ENCODE measurements around the gene SPTY2D1. TPM values are rescaled to one million over a fixed set of nuclear protein-coding genes. Genes with fewer than 3 reads are reported as not detected.

The SPTY2D1 gene
- polyA plus RNA-seq, 1 of the 3 experiments (the other 2 are of a cell fraction): 5.3 TPM

- no peak for DNase-seq
- POLR2A ChIA-PET: no interaction called here
- Histone ChIP-seq H3K36me3 (replicated peaks in 1 of 2; ENCODE audit: control insufficient read depth in 1 of 2, insufficient read depth in 2 of 2, low read length in 1 of 2) (peaks cover 0 to 5% of the 10 kb centered on the region in 2 experiments), H3K9me3 (no peaks in the 10 kb centered on the region), H3K9ac (no peak overlapping the region), H3F3A (replicated peaks; ENCODE audit: insufficient read depth) (no peaks in the 10 kb centered on the region), H3K4me3 (ENCODE audit: low read depth in 2 of 2, low read length in 1 of 2) (no peak overlapping the region), H3K27ac (ENCODE audit: low read depth in 2 of 2, low read length in 1 of 2) (no peak overlapping the region), H3K4me2 (no peak overlapping the region), H4K20me1 (ENCODE audit: insufficient read depth) (peaks cover 57% of the 10 kb centered on the region), H2AFZ (ENCODE audit: low read depth) (no peak overlapping the region), H3K9me2 (no peaks in the 10 kb centered on the region), H3K79me2 (ENCODE audit: insufficient read depth) (peaks cover 99% of the 10 kb centered on the region), H3K4me1 (ENCODE audit: control insufficient read depth in 1 of 2, insufficient read depth in 2 of 2, low read depth in 1 of 2, low read length in 1 of 2) (no peaks in the 10 kb centered on the region), H3K27me3 (ENCODE audit: insufficient read depth) (no peaks in the 10 kb centered on the region)
- CTCF ChIA-PET: interaction anchor here (0.6 to 1.1 kb wide), 2 partner anchors 10 to 15 kb away, joined by 3 to 4 read pairs; no protein-coding TSS in a partner anchor
- WGBS (ENCODE audit: low lambda C conversion rate): 97% methylated on average over 2 of the region's 2 CpGs
- TF ChIP-seq ELF1 (IDR thresholded peaks at IDR 0.05) (no peak), GABPA (IDR thresholded peaks at IDR 0.05; ENCODE audit: low read depth) (no peak)
Measured at GRCh38 chr11:18623707-18624106, 10.4 kb downstream of the SPTY2D1 start.

- peaks cover 96% of the 10 kb centered on the region for H3K79me2 ChIP-seq (ENCODE audit: insufficient read depth)
- peak overlapping the region; percentile 60; the same call in 1 of the 2 replicates for H3K9ac ChIP-seq
- peak overlapping the region in 1 of 2 experiments; percentile 31; a peak in 2 of 4 replicates for H3K4me3 ChIP-seq (ENCODE audit: low read depth in 2 of 2, low read length in 1 of 2)
- H3K4me1 ChIP-seq (ENCODE audit: control insufficient read depth in 1 of 2, insufficient read depth in 2 of 2, low read depth in 1 of 2, low read length in 1 of 2): no peaks in the 10 kb centered on the region
- ChIA-PET POLR2A (no interaction called here), CTCF (interaction anchor here (0.6 to 1.3 kb wide), 4 partner anchors 15 to 375 kb away, joined by 3 to 5 read pairs (median 3); no protein-coding TSS in a partner anchor)
- peak overlapping the region in 1 of 2 experiments; percentile 84; a peak in 3 of 4 replicates for H3K27ac ChIP-seq (ENCODE audit: low read depth in 2 of 2, low read length in 1 of 2)
- peaks cover 10% of the 10 kb centered on the region for H3F3A ChIP-seq (replicated peaks; ENCODE audit: insufficient read depth)
- H3K27me3 ChIP-seq (ENCODE audit: insufficient read depth): no peaks in the 10 kb centered on the region
- H4K20me1 ChIP-seq (ENCODE audit: insufficient read depth): peaks cover 23% of the 10 kb centered on the region; the same call in 1 of the 2 replicates
- H3K4me2 ChIP-seq: peak overlapping the region; percentile 66
- WGBS (ENCODE audit: low lambda C conversion rate): 19% methylated on average over 5 of the region's 5 CpGs
- H3K9me3 ChIP-seq: no peaks in the 10 kb centered on the region
- peaks cover 25% of the 10 kb centered on the region in 2 experiments for H3K36me3 ChIP-seq (replicated peaks in 1 of 2; ENCODE audit: control insufficient read depth in 1 of 2, insufficient read depth in 2 of 2, low read length in 1 of 2)
- no peaks in the 10 kb centered on the region for H3K9me2 ChIP-seq
- H2AFZ ChIP-seq (ENCODE audit: low read depth): peak overlapping the region; percentile 42; the same call in 1 of the 2 replicates
- no peak for DNase-seq
- TF ChIP-seq NFIC (IDR thresholded peaks at IDR 0.05; ENCODE audit: borderline replicate concordance) (peak; percentile 36; the same call in 1 of the 2 replicates), IRF3 (IDR thresholded peaks at IDR 0.05; ENCODE audit: low read depth, low read length) (no peak), TCF12 (IDR thresholded peaks at IDR 0.05) (peak; percentile 29; the same call in 1 of the 2 replicates), REST (IDR thresholded peaks at IDR 0.05; ENCODE audit: low read depth, low read length) (no peak), CTCF (IDR thresholded peaks at IDR 0.05) (no peak), ZBTB33 (IDR thresholded peaks at IDR 0.05; ENCODE audit: borderline replicate concordance, low read depth) (no peak), GATA2 (CRISPR knock-in tag; IDR thresholded peaks at IDR 0.05) (no peak), TEAD4 (IDR thresholded peaks at IDR 0.05; ENCODE audit: borderline replicate concordance, insufficient read depth) (no peak), USF2 (IDR thresholded peaks at IDR 0.05; ENCODE audit: borderline replicate concordance, low read depth, low read length) (no peak), POLR2AphosphoS5 (IDR thresholded peaks at IDR 0.05; ENCODE audit: low read depth, low read length) (no peak), EP300 (IDR thresholded peaks at IDR 0.05; ENCODE audit: borderline replicate concordance in 1 of 2, low read depth in 1 of 2, low read length in 1 of 2) (no peak), RFX5 (IDR thresholded peaks at IDR 0.05; ENCODE audit: low read length) (no peak), JUND (IDR thresholded peaks at IDR 0.05) (no peak)
Measured at GRCh38 chr11:18618342-18619025, 15.7 kb downstream of the SPTY2D1 start.

All from SK-N-SH (cell line).